Coronary artery (tissue), 2 donors: ENCODE results near the gene HTRA3.

Source experiments
- DNase-seq: peaks from one replicate; pipeline ENCODE4 v3.0.0-alpha.2; 2017; ENCODE audit warnings: low spot score
- H3K27ac ChIP-seq, 2 donors: fragments of 200-600 bp; sonication (generic); one replicate each; pipeline ENCODE4 v1.5.1; 2016 to 2019
- H3K4me3 ChIP-seq: fragments of 200-600 bp; sonication (generic); 2 replicates; pipeline ENCODE4 v1.5.1; 2016; ENCODE audit warnings: mild to moderate bottlenecking, moderate library complexity
- CTCF ChIP-seq: fragments of 200-600 bp; sonication (generic); IDR thresholded peaks from one replicate; pipeline ENCODE4 v1.5.1; 2019; ENCODE audit warnings: antibody characterized with exemption

HTRA3 gene

GRCh38 chr4:8239226-8239625 lies 30.3 kb upstream of the HTRA3 start:
- DNase-seq: no peak
- Histone ChIP-seq H3K27ac (no peak overlapping the region), H3K4me3 (no peak overlapping the region)
- TF ChIP-seq CTCF: no peak

DNA sequence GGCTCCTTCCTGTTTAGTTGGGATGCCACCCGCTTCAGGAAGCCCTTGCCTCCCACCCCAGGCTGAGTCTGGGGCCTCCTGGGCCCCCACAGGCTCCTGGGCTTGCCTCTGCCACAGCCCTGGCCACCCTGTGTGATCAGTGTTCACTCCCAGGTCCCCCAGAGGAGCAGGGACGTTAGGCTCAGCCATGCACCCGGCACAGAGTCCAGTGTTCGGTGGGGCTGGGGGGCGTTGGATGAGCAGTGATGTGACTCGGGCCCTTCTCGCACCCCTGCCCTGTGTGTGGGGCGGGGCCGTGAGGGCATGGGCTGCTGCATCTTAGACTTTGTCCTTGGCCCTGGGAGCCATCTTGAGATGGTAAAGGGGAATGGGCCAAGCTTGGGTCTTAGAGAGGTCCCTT lies 29.9 kb upstream of the HTRA3 start:
- no peak for DNase-seq
- Histone ChIP-seq H3K4me3 (no peak overlapping the region), H3K27ac (no peak overlapping the region)
- TF ChIP-seq CTCF: no peak

GRCh38 chr4:8240211-8241041 lies 29.1 kb upstream of the HTRA3 start:
- TF ChIP-seq CTCF: no peak
- DNase-seq: no peak

GRCh38 chr4:8241211-8241779 lies 28.3 kb upstream of the HTRA3 start:
- Histone ChIP-seq H3K4me3 (no peak overlapping the region), H3K27ac (no peak overlapping the region)
- TF ChIP-seq CTCF: no peak
- no peak for DNase-seq

More at GRCh38 chr4:8240211-8241041, 29.1 kb upstream of the HTRA3 start:
- Histone ChIP-seq H3K27ac (no peak overlapping the region), H3K4me3 (no peak overlapping the region)

DNA sequence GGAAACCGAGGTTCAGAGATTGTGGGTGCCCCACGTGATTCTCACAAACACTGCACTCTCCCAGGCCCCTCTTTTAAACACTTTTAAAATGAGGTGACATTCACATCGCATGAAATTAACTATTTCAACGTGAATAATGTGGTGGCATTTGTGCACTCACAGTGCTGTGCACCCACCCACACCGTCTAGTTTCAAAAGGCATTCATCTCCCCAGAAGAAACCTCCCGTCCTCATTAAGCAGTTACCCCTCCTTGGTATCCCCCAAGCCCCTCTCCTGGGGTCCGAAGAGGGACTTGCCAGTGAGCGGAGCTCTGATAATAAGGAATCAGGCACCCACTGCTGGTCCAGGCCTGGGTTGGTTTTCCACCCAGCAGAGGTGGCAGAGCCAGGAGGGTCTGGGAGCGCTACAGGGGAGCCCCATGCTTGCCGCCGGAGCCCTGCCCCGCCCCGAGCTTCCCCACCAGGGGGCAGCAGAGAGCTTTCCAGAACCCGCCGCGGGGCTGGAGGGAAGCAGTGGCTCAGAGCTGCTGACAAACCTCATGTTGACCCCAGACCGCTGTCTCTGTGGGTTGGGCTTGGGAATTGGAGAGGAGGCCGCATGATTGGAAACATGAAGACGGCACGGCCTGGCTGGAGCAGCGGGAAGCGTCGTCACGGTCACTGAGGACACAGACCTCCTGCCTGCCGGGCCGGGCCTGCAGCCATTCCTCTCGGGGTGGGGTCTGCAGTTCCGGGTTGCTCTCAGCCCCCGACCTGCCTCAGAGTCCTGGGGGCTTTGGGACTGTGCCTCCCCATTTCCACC lies 27.5 kb upstream of the HTRA3 start:
- Histone ChIP-seq H3K4me3 (peak overlapping the region; percentile 38), H3K27ac (peak overlapping the region in 1 of 2 donors; percentile 61)
- peak; percentile 90 for TF ChIP-seq CTCF
- DNase-seq: peak; percentile 87

- no peak for TF ChIP-seq CTCF
- H3K27ac ChIP-seq: peak overlapping the region in 1 of 2 donors; percentile 61
- no peak overlapping the region for H3K4me3 ChIP-seq
- DNase-seq: no peak
Observed at GRCh38 chr4:8242782-8243560, 26.6 kb upstream of the HTRA3 start.
